KOPT-K1 (cell line): ENCODE results near the gene GLRX5.
"Not testable (repeated sequence)": the region's sequence is repeated elsewhere in the genome, so short reads cannot be mapped to it uniquely, and the experiment has no call there.

Experiments used
- H3K27ac ChIP-seq: fragments of 200-600 bp; sonication (generic); 2 replicates; pipeline ENCODE4 v1.5.1; 2016; ENCODE audit warnings: antibody characterized with exemption, mild to moderate bottlenecking, low read depth, low read length; ENCODE audit not compliant: poor library complexity, severe bottlenecking
- H3K36me3 ChIP-seq: fragments of 200-600 bp; sonication (generic); 2 replicates; pipeline ENCODE4 v1.5.1; 2017; ENCODE audit warnings: antibody characterized with exemption, mild to moderate bottlenecking, low read length, moderate library complexity; ENCODE audit not compliant: insufficient read depth
- H3K9me3 ChIP-seq: fragments of 200-600 bp; sonication (generic); 2 replicates; pipeline ENCODE4 v1.5.1; 2017; ENCODE audit warnings: antibody characterized with exemption, low read length, mild to moderate bottlenecking; ENCODE audit not compliant: insufficient read depth, poor library complexity, severe bottlenecking

Gene GLRX5

GRCh38 chr14:95575840-95576473, 41.1 kb downstream of the GLRX5 start:
- Histone ChIP-seq H3K36me3 (no peaks in the 10 kb centered on the region), H3K27ac (no peak overlapping the region), H3K9me3 (no peaks in the 10 kb centered on the region)

- H3K27ac ChIP-seq = no peak overlapping the region
- H3K9me3 ChIP-seq = no peaks in the 10 kb centered on the region
Observed at GRCh38 chr14:95577067-95577800, 42.4 kb downstream of the GLRX5 start.

GRCh38 chr14:95577870-95578269, 43.0 kb downstream of the GLRX5 start:
- Histone ChIP-seq H3K36me3 (no peaks in the 10 kb centered on the region), H3K27ac (no peak overlapping the region), H3K9me3 (peaks cover under 1% of the 10 kb centered on the region)

More at GRCh38 chr14:95577067-95577800, 42.4 kb downstream of the GLRX5 start:
- H3K36me3 ChIP-seq = no peaks in the 10 kb centered on the region

- not testable (repeated sequence) for H3K36me3 ChIP-seq, H3K27ac ChIP-seq
- peaks cover 22% of the 10 kb centered on the region for H3K9me3 ChIP-seq
Observed at GRCh38 chr14:95583836-95584617, 49.2 kb downstream of the GLRX5 start.

- Histone ChIP-seq H3K9me3 (peaks cover 22% of the 10 kb centered on the region), H3K27ac (no peak overlapping the region), H3K36me3 (no peaks in the 10 kb centered on the region)
Observed at GRCh38 chr14:95585953-95586620, 51.2 kb downstream of the GLRX5 start.

GRCh38 chr14:95591182-95591581, 56.3 kb downstream of the GLRX5 start:
- H3K9me3 ChIP-seq, H3K36me3 ChIP-seq, H3K27ac ChIP-seq: not testable (repeated sequence)
